Right cardiac atrium (tissue), 5 donors: ENCODE data around the gene CTCFL. TPM values are rescaled to one million over a fixed set of nuclear protein-coding genes. Genes with fewer than 3 reads are reported as not detected.
A peak's percentile ranks its signal among the peaks of the same experiment; 100 is the strongest.
"Not testable (repeated sequence)": the region's sequence is repeated elsewhere in the genome, so short reads cannot be mapped to it uniquely, and the experiment has no call there.

Experiments used
- ATAC-seq, 2 donors: fragments of 200-7000 bp; cut with Tn5 transposase; one replicate each; pipeline versions ENCODE4 v1.8.0 to v1.9.1; 2020; ENCODE audit warnings: moderate library complexity in 2 of 2, mild to moderate bottlenecking in 1 of 2
- DNase-seq, 3 donors: peaks; one replicate each; pipeline ENCODE4 v3.0.0-alpha.2; 2020
- H3K27ac ChIP-seq: one replicate; pipeline ENCODE4 v1.5.1; 2013; ENCODE audit warnings: mild to moderate bottlenecking, low read length, control low read depth, moderate library complexity
- H3K27me3 ChIP-seq: one replicate; pipeline ENCODE4 v1.6.1; 2013; ENCODE audit not compliant: control insufficient read depth, insufficient read depth
- H3K4me1 ChIP-seq: one replicate; pipeline ENCODE4 v1.6.1; 2013; ENCODE audit warnings: low read length; ENCODE audit not compliant: control insufficient read depth, insufficient read depth
- H3K4me3 ChIP-seq: one replicate; pipeline ENCODE4 v1.5.1; 2013; ENCODE audit warnings: low read length, control low read depth
- H3K9me3 ChIP-seq: one replicate; pipeline ENCODE4 v1.6.1; 2013; ENCODE audit warnings: low read length; ENCODE audit not compliant: control insufficient read depth
- WGBS: extraction: QIAGEN DNeasy Blood & Tissue Kit; methylation state at CpG from one replicate; pipeline ENCODE4 v1.1.7; 2013; 5-methylcytosine and 5-hydroxymethylcytosine counted together
- intact Hi-C, 4 donors: fragments of 100-400 bp; cut with DNase I; formaldehyde crosslinking; loops; one replicate each; pipeline versions ENCODE4 v1.11.0 to v1.14.0; 2022 to 2023
- polyA plus RNA-seq: library from polyadenylated mRNA; stranded (reverse); fragments of 200-250 nt; gene quantifications from one replicate; pipeline ENCODE4 v1.2.3, GENCODE V29; 2013
- total RNA-seq, 4 donors: library from RNA; stranded (reverse); fragmentation: NEBNext Ultra II Directional; extraction: Animal tissue kit (Norgen Biotek cat#: 25700); gene quantifications; one replicate each; pipeline ENCODE4 v1.2.1, GENCODE V29; 2021
- donor health status: healthy with polysubstance abuse.
- donor health status: DM: no; HTN: yes; CAD: no.
- donor health status: DM: no; HTN: no; CAD: no.
- donor health status: DM: no; HTN: yes; CAD: no; lungs with severe emphysema.
- donor health status: DM: yes; HTN: yes; CAD: no.

CTCFL gene
- total and polyA plus RNA-seq, 5 donors: not detected

DNA sequence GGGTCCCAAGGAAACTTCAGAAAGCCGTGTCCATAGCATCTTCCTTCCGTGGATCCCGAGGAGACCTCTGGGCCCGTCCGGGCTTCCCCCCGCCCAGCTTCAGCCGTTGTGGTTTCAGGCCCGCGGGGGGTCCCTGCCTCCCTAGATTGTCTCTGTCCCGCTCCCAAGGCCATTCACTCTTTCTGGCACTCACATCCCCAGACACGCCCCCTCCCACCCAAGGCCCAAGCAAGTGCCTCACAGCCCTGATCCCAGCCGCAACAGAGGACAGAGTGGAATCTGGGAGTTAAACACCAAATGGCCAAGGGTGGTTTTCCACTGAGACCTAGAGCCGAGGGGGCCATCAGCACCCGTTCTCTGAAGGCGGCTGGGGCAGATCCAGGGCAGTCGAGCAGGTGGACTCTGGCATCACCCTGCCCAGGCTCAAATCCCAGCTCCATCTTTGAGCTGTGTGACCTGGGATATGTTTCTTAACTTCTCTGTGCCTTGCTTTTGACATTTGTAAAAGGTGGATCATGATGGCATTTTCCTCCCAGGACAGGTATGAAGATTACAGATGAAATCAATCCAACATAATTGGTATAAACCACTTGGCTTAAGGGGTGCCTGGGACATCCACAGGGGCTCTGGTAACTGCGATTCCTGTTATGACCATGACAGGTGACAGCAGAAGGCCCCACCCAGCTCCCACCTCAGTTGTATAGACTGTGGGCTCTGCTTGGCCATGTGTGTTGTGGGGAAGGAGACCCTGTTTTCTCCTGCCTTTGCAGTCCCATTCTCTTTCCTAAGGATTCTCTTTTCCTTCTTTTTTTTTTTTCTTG is 48.1 kb downstream of the CTCFL start:
- Histone ChIP-seq H3K27me3 (no peaks in the 10 kb centered on the region), H3K27ac (no peak overlapping the region), H3K9me3 (no peaks in the 10 kb centered on the region), H3K4me1 (peaks cover 2% of the 10 kb centered on the region), H3K4me3 (no peak overlapping the region)
- intact Hi-C loops: no loop called here
- ATAC-seq (no peak), DNase-seq (no peak)
- WGBS: 64% methylated on average over 17 of the region's 17 CpGs

DNA sequence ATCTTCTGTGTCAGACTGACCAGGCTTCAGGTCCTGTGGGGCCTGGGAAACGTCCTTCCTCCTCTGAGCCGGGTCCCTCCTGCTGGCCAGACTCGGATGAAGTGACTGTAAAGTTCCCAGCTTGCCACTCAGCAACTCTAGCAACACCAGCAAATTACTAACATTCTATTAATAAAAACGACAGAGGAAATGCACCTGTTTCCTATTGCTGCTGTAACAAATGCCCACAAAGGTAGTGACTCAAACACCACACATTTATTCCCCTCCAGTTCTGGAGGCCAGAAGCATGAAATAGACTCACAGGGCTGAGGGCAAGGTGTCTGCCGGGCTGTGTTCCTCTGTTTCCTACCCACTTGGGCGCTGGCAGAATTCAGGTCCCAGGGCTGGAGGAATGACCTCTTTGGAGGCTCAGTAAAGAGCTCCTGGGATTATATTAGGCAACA is 48.8 kb downstream of the CTCFL start:
- no peak for DNase-seq
- H3K9me3 ChIP-seq: no peaks in the 10 kb centered on the region
- H3K27me3 ChIP-seq: no peaks in the 10 kb centered on the region
- no peak for ATAC-seq
- H3K27ac ChIP-seq: no peak overlapping the region
- intact Hi-C loops: no loop called here
- WGBS: 26% methylated on average over 6 of the region's 6 CpGs
- peaks cover 2% of the 10 kb centered on the region for H3K4me1 ChIP-seq
- no peak overlapping the region for H3K4me3 ChIP-seq

DNA sequence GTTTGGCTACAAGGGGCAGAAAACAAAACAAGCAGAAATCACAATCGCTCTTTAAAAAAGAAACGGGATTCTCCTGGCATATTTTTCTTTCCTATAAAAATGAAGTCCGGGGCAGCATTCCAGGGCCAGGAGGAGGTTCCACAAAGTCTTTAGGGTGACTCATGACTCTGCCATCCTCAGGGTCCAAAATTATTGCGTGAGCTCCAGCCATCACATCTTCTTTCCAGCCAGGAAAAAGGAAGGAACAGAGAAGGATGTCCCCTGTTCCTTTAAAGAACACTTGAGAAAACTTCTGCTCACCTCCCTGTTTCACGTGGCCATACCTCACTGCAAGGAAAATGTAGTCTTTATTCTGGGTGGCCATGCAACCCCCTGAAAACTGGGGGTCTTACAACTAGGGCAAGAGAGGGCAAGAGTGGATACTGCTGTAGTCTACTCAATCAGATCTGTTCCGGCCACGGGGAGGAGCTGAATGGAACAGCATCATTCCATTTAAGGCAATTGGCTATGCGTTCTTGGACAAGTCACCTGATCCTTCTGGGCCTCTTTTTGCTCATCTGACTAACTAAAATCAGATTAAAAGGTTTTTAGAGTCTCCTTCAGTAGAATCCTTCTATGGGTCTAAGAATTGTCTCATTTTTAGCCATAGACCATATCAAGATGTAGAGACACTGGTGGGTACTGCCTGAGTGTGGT is 49.4 kb downstream of the CTCFL start:
- intact Hi-C loops: no loop called here
- 86% methylated on average over 8 of the region's 8 CpGs for WGBS
- Histone ChIP-seq H3K4me3 (no peak overlapping the region), H3K27ac (no peak overlapping the region), H3K27me3 (no peaks in the 10 kb centered on the region), H3K9me3 (no peaks in the 10 kb centered on the region), H3K4me1 (peaks cover 2% of the 10 kb centered on the region)
- DNase-seq (no peak), ATAC-seq (no peak)

DNA sequence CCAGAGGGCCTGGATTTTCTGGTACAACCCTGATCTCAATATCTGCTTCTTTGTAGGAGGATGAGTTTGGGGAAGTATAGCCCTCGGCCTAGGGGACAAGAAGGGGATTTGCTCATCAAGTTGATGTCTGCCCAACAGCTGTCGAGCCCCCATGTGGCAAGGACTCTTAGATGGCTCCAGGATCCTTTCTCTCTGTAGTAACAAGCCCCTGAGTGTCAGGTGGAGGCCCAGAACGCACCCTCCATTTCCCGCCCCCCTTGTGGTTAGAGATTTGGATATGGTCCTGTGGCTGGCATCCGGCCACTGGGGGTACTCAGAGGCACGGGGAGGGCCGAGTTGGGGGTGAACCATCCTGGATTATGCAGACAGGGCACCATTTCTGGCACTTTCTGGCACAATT is 50.1 kb downstream of the CTCFL start:
- 79% methylated on average over 7 of the region's 7 CpGs for WGBS
- intact Hi-C loops: no loop called here
- Histone ChIP-seq H3K27ac (no peak overlapping the region), H3K4me1 (peaks cover 2% of the 10 kb centered on the region), H3K9me3 (no peaks in the 10 kb centered on the region), H3K27me3 (no peaks in the 10 kb centered on the region), H3K4me3 (no peak overlapping the region)
- DNase-seq: no peak
- no peak for ATAC-seq

DNA sequence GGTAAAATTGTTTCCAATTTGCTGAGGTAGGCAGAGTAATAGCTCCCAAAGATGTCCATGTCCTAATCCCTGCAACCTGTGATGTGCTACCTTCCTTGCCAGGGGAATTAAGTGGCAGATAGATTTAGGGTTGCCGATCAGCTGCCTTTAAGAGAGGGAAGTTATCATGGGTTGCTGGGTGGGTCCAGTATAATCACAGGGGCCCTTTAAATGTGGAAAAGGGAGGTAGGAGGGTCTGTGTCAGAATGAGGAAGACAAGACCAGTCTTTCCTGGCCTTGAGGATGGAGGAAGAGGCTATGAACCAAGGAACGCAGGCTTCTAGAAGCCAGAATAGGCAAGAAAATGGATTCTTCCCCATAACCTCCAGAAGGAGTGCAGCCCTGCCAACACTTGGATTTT is 50.7 kb downstream of the CTCFL start:
- Histone ChIP-seq H3K27me3 (no peaks in the 10 kb centered on the region), H3K4me1 (peaks cover 2% of the 10 kb centered on the region), H3K9me3 (no peaks in the 10 kb centered on the region), H3K4me3 (no peak overlapping the region), H3K27ac (no peak overlapping the region)
- WGBS: 76% methylated on average over 2 of the region's 2 CpGs
- no peak for ATAC-seq
- DNase-seq: no peak
- intact Hi-C loops: no loop called here

DNA sequence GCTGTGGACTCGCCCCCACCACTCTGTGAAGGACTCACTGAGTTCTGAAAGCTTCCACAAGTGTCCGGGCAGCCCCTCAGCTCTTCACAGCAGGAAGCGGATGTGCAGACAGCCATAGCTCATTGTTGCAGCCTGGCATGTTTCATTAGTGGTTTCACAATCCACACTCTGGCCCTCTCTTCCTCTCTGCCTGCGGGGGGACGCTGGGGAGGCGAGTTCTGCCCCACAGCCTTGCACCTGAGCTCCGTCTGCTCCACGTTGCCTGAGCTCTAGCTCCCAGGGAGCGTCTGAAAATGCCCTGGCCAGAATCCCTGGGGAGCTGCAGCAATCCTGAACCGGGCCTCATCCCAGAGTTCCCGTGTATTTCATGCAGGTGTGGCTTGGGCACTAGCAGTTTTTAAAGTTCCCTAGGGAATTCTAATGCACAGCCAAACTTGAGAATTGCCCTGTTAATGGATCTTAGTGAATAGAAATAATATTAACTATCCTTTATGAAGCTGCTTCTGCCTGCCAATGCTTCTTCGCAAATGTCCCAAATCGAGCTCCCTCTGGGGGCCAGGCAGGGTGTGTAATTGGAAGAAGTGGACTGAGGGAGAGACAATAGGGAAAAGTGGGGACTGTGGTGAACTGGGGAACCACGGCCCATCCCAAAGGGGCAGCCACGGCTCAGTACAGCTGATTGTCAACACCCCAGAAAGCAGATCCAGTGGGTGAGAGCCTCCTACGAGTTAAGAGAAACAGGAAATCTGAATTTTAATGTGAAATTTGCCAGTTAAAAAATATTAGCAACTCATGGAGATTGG is 51.5 kb downstream of the CTCFL start:
- H3K9me3 ChIP-seq: no peaks in the 10 kb centered on the region
- H3K27ac ChIP-seq: no peak overlapping the region
- WGBS: 38% methylated on average over 16 of the region's 16 CpGs
- peak in 1 of 3 donors; percentile 56 for DNase-seq
- H3K27me3 ChIP-seq: no peaks in the 10 kb centered on the region
- H3K4me1 ChIP-seq: peaks cover 2% of the 10 kb centered on the region
- intact Hi-C loops: no loop called here
- H3K4me3 ChIP-seq: no peak overlapping the region
- peak in 1 of 2 donors; percentile 11 for ATAC-seq

DNA sequence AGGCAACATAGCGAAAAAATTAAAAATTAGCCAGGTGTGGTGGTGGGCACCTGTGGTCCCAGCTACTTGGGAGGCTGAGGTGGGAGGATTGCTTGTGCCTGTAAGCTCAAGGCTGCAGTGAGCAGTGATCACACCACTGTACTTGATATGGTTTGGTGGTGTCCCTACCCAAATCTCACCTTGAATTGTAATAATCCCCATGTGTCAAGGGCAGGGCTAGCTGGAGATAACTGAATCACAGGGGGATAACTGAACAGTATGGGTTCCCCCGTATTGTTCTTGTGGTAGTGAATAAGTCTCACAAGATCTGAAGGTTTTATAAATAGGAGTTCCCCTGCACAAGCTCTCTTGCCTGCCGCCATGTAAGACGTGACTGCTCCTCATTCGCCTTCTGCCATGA is 52.5 kb downstream of the CTCFL start:
- H3K27me3 ChIP-seq, H3K4me3 ChIP-seq, ATAC-seq, H3K9me3 ChIP-seq, intact Hi-C loops, H3K4me1 ChIP-seq, H3K27ac ChIP-seq, DNase-seq: not testable (repeated sequence)
- WGBS: 93% methylated on average over 5 of the region's 5 CpGs

DNA sequence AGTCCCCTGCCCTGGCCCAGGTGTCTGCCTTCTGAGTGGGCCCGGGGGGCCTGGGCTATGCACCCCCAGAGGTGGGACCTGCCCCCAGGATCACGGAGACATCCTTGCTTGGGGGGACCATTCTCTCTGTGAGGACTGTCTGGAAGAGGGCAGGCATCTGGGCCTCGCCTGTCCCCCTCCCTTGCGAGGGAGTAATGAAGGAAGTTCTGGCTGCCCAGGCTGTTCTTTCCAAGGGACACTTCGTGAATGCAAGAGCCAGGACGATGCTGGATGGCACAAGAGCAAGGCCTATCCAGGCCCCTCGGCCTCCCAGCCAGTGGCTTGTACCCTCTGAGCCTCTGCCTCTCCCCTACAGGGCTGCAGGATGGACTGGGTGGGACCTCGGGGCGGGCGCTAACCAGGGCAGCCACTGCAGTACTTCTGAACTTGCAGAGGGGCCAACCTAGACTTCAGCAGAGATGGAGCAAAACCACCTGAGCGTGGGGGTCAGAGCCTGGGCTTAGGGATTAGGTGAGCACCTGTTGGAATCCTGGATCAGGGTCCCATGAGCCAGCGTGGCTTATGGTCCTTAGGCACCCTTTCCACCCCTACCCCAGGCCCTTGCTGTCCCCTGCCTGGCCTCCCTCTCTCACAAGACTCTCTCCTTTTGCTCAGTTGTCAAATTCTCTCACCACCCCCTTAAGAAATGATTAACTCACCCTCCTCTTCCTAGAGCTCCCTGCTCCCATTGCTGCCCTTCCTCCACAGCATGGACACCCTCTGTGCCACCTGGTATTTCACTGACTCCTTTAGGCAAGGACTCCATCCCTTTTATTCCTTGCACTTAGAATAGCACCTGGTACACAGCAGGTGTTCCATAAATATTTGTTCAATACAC is 53.2 kb downstream of the CTCFL start:
- Histone ChIP-seq H3K27ac (no peak overlapping the region), H3K9me3 (no peaks in the 10 kb centered on the region), H3K27me3 (no peaks in the 10 kb centered on the region), H3K4me3 (no peak overlapping the region), H3K4me1 (peaks cover 2% of the 10 kb centered on the region)
- ATAC-seq: no peak
- DNase-seq: no peak
- intact Hi-C loops: no loop called here
- 66% methylated on average over 12 of the region's 12 CpGs for WGBS

DNA sequence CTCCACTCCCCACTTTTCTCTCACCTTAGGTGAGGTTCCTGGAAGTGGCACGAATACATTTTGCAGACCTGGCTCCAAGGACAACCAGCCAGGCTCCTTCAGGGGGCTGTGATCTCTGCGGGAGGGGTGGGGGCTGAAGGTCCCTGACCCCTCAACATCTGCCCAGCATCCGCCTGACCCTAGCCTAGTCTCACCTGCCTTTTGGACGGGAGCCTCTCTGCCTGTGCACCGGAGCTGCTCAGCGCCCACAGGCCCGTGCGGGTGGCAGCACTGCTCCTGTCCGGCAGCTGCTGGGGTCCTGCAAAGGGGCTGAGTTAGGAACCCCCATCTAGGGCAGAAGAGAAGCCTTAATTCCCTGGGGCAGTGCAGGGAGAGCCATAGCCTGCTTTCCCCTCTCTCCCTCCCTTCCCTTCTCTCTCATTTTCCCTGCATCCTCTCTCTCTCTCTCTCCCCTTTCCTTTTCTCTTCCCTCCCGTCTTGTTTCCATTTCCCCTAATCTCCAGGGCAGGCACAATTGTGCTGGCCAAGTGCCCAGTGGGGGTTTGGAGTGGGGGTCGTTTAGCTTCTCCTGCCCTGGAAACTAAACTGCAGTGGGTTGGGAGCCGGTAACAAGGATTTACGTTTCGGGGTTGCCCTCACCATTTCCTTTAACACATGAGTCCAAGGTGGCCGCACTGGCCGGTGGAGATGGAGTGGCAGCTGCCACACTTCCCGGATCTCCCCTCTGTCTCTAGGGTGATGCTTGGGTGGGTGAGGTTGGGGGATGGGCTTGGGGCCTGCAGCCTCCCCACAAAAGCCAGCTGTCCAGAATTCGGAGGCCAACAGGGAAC is 54.1 kb downstream of the CTCFL start:
- intact Hi-C loops: no loop called here
- ATAC-seq (no peak), DNase-seq (no peak)
- Histone ChIP-seq H3K9me3 (no peaks in the 10 kb centered on the region), H3K4me1 (peaks cover 2% of the 10 kb centered on the region), H3K27ac (no peak overlapping the region), H3K4me3 (no peak overlapping the region), H3K27me3 (no peaks in the 10 kb centered on the region)
- WGBS: 50% methylated on average over 18 of the region's 18 CpGs

DNA sequence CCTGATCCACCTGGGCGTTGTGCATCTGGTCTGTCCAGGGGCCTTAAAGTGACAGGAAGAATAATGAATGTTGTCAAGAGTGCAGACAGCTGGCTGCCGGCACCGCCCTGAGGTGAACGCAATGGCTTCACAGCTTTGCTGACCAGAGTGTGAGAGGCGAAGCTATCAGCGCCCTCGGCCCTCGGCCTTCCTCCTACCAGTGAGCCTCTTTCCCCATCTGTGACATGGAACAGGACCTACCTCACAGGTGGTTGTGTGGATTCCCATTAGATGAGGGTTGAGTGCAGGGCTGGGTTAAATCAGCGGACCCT is 54.8 kb downstream of the CTCFL start:
- DNase-seq (peak in 1 of 3 donors; percentile 46), ATAC-seq (no peak)
- Histone ChIP-seq H3K27ac (no peak overlapping the region), H3K4me3 (no peak overlapping the region), H3K27me3 (no peaks in the 10 kb centered on the region), H3K4me1 (peaks cover 2% of the 10 kb centered on the region), H3K9me3 (no peaks in the 10 kb centered on the region)
- intact Hi-C loops: no loop called here
- WGBS: 32% methylated on average over 9 of the region's 9 CpGs
